HG03064 (cell line): ENCODE measurements around the gene MT1M.
"Not testable (repeated sequence)": the region's sequence is repeated elsewhere in the genome, so short reads cannot be mapped to it uniquely, and the experiment has no call there.

Experiments used
- ATAC-seq: cut with Tn5 transposase; IDR thresholded peaks from one replicate; pipeline ENCODE4 v1.9.1; 2021; ENCODE audit warnings: low read depth; ENCODE audit not compliant: unreplicated experiment

MT1M gene

GRCh38 chr16:56671691-56672090 lies 39.2 kb downstream of the MT1M start:
- ATAC-seq: not testable (repeated sequence)

- ATAC-seq: not testable (repeated sequence)
Observed at GRCh38 chr16:56672171-56672570, 39.7 kb downstream of the MT1M start.

GRCh38 chr16:56672761-56673536 lies 40.5 kb downstream of the MT1M start:
- ATAC-seq: no peak

- ATAC-seq: no peak
Observed at GRCh38 chr16:56673921-56674320, 41.5 kb downstream of the MT1M start.

- not testable (repeated sequence) for ATAC-seq
Observed at GRCh38 chr16:56674570-56674969, 42.1 kb downstream of the MT1M start.

- ATAC-seq: no peak
Observed at GRCh38 chr16:56675685-56676210, 43.3 kb downstream of the MT1M start.

GRCh38 chr16:56677474-56677873 lies 45.0 kb downstream of the MT1M start:
- ATAC-seq: no peak

GRCh38 chr16:56679078-56679730 lies 46.7 kb downstream of the MT1M start:
- no peak for ATAC-seq

GRCh38 chr16:56679818-56680217 lies 47.4 kb downstream of the MT1M start:
- no peak for ATAC-seq

- peak; percentile 98 for ATAC-seq
Observed at GRCh38 chr16:56681939-56682702, 49.7 kb downstream of the MT1M start, which contains the start of gene MT1X. MT1X (plus strand) TSS chr16:56682470; CDS start chr16:56682541, 71 bp downstream.

- ATAC-seq: no peak
Observed at GRCh38 chr16:56682703-56683397, 50.4 kb downstream of the MT1M start.
